H1 (cell line): Measurements from ENCODE around the gene HMCN2. TPM values are rescaled to one million over a fixed set of nuclear protein-coding genes. Genes with fewer than 3 reads are reported as not detected.
A peak's percentile ranks its signal among the peaks of the same experiment; 100 is the strongest.

ENCODE experiments used
- CTCF ChIA-PET: fragments of 300-600 bp; sonication (Branson Sonifier 250); formaldehyde crosslinking; loops from one replicate; lab custom pipeline; 2021; ENCODE audit not compliant: partially characterized antibody; lab: Charles Lee
- POLR2A ChIA-PET: fragments of 300-600 bp; sonication (Branson Sonifier 250); formaldehyde crosslinking; loops from one replicate; lab custom pipeline; 2021; ENCODE audit warnings: inconsistent platforms; ENCODE audit not compliant: partially characterized antibody; lab: Charles Lee
- DNase-seq, 2 experiments: peaks; one replicate each; pipeline versions ENCODE4 v3.0.0 to v3.0.0-alpha.2; 2010 to 2022; ENCODE audit warnings: low spot score in 2 of 2, low read depth in 1 of 2, mixed read lengths in 1 of 2
- FAIRE-seq: peaks from 2 replicates; lab custom pipeline; 2011; peaks lifted over from hg19 to GRCh38; lab: Jason Lieb, UNC
- H2AFZ ChIP-seq: 2 replicates; pipeline ENCODE4 v1.8.1; 2012; ENCODE audit warnings: low read length, inconsistent platforms
- H2AK5ac ChIP-seq: 2 replicates; pipeline ENCODE4 v1.6.1; 2013; ENCODE audit warnings: low read depth, low read length
- H2BK120ac ChIP-seq: replicated peaks from 2 replicates; pipeline ENCODE3; 2013; ENCODE audit warnings: low read depth, low read length, inconsistent platforms
- H2BK12ac ChIP-seq: 2 replicates; pipeline ENCODE4 v1.6.1; 2013; ENCODE audit warnings: low read depth, low read length
- H2BK15ac ChIP-seq: 2 replicates; pipeline ENCODE4 v1.6.1; 2013; ENCODE audit warnings: low read length
- H2BK20ac ChIP-seq: 2 replicates; pipeline ENCODE4 v1.6.1; 2013; ENCODE audit warnings: low read length
- H2BK5ac ChIP-seq: 2 replicates; pipeline ENCODE4 v1.6.1; 2013; ENCODE audit warnings: low read depth, low read length
- H3K14ac ChIP-seq: 2 replicates; pipeline ENCODE4 v1.6.1; 2013; ENCODE audit warnings: inconsistent platforms; ENCODE audit not compliant: insufficient read length
- H3K18ac ChIP-seq: 2 replicates; pipeline ENCODE4 v1.6.1; 2013; ENCODE audit warnings: low read length; ENCODE audit errors: extremely low read depth
- H3K23ac ChIP-seq: 2 replicates; pipeline ENCODE4 v1.6.1; 2013; ENCODE audit warnings: inconsistent platforms; ENCODE audit not compliant: insufficient read length
- H3K23me2 ChIP-seq: 2 replicates; pipeline ENCODE4 v1.6.1; 2013; ENCODE audit warnings: low read depth, low read length
- H3K27ac ChIP-seq: 2 replicates; pipeline ENCODE4 v1.6.1; 2011; ENCODE audit warnings: low read depth, low read length, inconsistent platforms
- H3K27me3 ChIP-seq, 4 experiments: replicated peaks in 1 of 4; 1 replicate in 1 of 4; 2 replicates in 3 of 4; pipeline versions ENCODE4 v1.6.1 to v1.8.1; 2011 to 2013; ENCODE audit warnings: low read length in 3 of 4, mild to moderate bottlenecking in 3 of 4, inconsistent platforms in 2 of 4, mixed read lengths in 2 of 4, moderate library complexity in 1 of 4; ENCODE audit not compliant: control insufficient read depth in 3 of 4, insufficient read depth in 3 of 4; ENCODE audit errors: extremely low read depth in 1 of 4
- H3K36me3 ChIP-seq, 4 experiments: 2 replicates each; pipeline versions ENCODE4 v1.6.1 to v1.8.1; 2011 to 2013; ENCODE audit warnings: mild to moderate bottlenecking in 4 of 4, low read length in 3 of 4, moderate library complexity in 2 of 4, control low read depth in 1 of 4, inconsistent platforms in 1 of 4; ENCODE audit not compliant: insufficient read depth in 4 of 4, control insufficient read depth in 2 of 4
- H3K4ac ChIP-seq: replicated peaks from 2 replicates; pipeline ENCODE3; 2013; ENCODE audit warnings: low read length, low read depth, mixed read lengths, inconsistent platforms; ENCODE audit not compliant: insufficient read length
- H3K4me1 ChIP-seq, 4 experiments: replicated peaks in 1 of 4; 1 replicate in 1 of 4; 2 replicates in 3 of 4; pipeline versions ENCODE4 v1.6.1 to v1.8.1; 2011 to 2013; ENCODE audit warnings: low read length in 3 of 4, inconsistent platforms in 2 of 4, mixed read lengths in 1 of 4; ENCODE audit not compliant: insufficient read depth in 4 of 4, control insufficient read depth in 3 of 4
- H3K4me2 ChIP-seq, 2 experiments: 2 replicates each; pipeline versions ENCODE4 v1.6.1 to v1.8.1; 2011 to 2013; ENCODE audit warnings: low read depth in 2 of 2, low read length in 2 of 2, control low read depth in 1 of 2, inconsistent platforms in 1 of 2, mild to moderate bottlenecking in 1 of 2; ENCODE audit not compliant: insufficient read depth in 1 of 2
- H3K4me3 ChIP-seq, 4 experiments: fragments of 200-600, 300-600 bp in 1 of 4; sonication (generic), shearing (Covaris generic), sonication (Bioruptor Twin) in 1 of 4; 2 replicates each; pipeline versions ENCODE4 v1.5.1 to v1.8.1; 2011 to 2016; ENCODE audit warnings: low read length in 4 of 4, low read depth in 3 of 4, control low read depth in 2 of 4, inconsistent platforms in 2 of 4, mild to moderate bottlenecking in 2 of 4, mixed read lengths in 1 of 4, moderate library complexity in 1 of 4; ENCODE audit not compliant: insufficient read depth in 2 of 4; ENCODE audit errors: extremely low read depth in 1 of 4
- H3K56ac ChIP-seq: replicated peaks from 2 replicates; pipeline ENCODE3; 2013; ENCODE audit warnings: low read depth, mild to moderate bottlenecking, mixed read lengths, low read length, inconsistent platforms; ENCODE audit not compliant: insufficient read length
- H3K79me1 ChIP-seq: 2 replicates; pipeline ENCODE4 v1.6.1; 2013; ENCODE audit warnings: low read depth, low read length, control low read depth
- H3K79me2 ChIP-seq, 2 experiments: 2 replicates each; pipeline versions ENCODE4 v1.6.1 to v1.8.1; 2012 to 2013; ENCODE audit warnings: low read length in 2 of 2, mild to moderate bottlenecking in 2 of 2, inconsistent platforms in 1 of 2; ENCODE audit not compliant: insufficient read depth in 2 of 2, control insufficient read depth in 1 of 2
- H3K9ac ChIP-seq, 4 experiments: replicated peaks in 1 of 4; 1 replicate in 1 of 4; 2 replicates in 3 of 4; pipeline versions ENCODE4 v1.6.1 to v1.8.1; 2011 to 2013; ENCODE audit warnings: low read depth in 3 of 4, low read length in 3 of 4, control low read depth in 2 of 4, mild to moderate bottlenecking in 2 of 4, moderate library complexity in 2 of 4, inconsistent platforms in 1 of 4; ENCODE audit errors: extremely low read depth in 1 of 4
- H3K9me3 ChIP-seq, 2 experiments: 2 replicates each; pipeline versions ENCODE4 v1.6.1 to v1.8.1; 2012 to 2013; ENCODE audit warnings: mild to moderate bottlenecking in 2 of 2, moderate library complexity in 2 of 2, control low read depth in 1 of 2, inconsistent platforms in 1 of 2, low read depth in 1 of 2, low read length in 1 of 2, mixed read lengths in 1 of 2; ENCODE audit not compliant: insufficient read depth in 2 of 2
- H4K20me1 ChIP-seq, 2 experiments: replicated peaks in 1 of 2; 2 replicates each; pipeline versions ENCODE3 to v1.8.1; 2011 to 2013; ENCODE audit warnings: inconsistent platforms in 2 of 2, low read length in 2 of 2, mild to moderate bottlenecking in 1 of 2; ENCODE audit not compliant: insufficient read depth in 2 of 2, control insufficient read depth in 1 of 2
- H4K5ac ChIP-seq: 2 replicates; pipeline ENCODE4 v1.6.1; 2013; ENCODE audit warnings: low read length, low read depth, mixed read lengths, inconsistent platforms; ENCODE audit not compliant: insufficient read length
- H4K8ac ChIP-seq: 2 replicates; pipeline ENCODE4 v1.8.0; 2013; ENCODE audit warnings: mild to moderate bottlenecking, moderate library complexity, low read length, inconsistent platforms; ENCODE audit not compliant: insufficient read depth; ENCODE audit errors: extremely low read depth
- H4K91ac ChIP-seq: replicated peaks from 2 replicates; pipeline ENCODE3; 2013; ENCODE audit warnings: low read length, mixed read lengths, inconsistent platforms; ENCODE audit not compliant: insufficient read length
- FOSL1 ChIP-seq: IDR thresholded peaks from 2 replicates; pipeline ENCODE4 v1.6.1; 2011; ENCODE audit warnings: mild to moderate bottlenecking, low read depth, low read length, moderate library complexity; ENCODE audit not compliant: insufficient read depth
- HDAC6 ChIP-seq: IDR thresholded peaks from one replicate; pipeline ENCODE4 v1.7.1; 2012; ENCODE audit warnings: low read depth, mild to moderate bottlenecking, inconsistent platforms, low read length, moderate library complexity
- SAP30 ChIP-seq: fragments of 300-600 bp; sonication (generic); IDR thresholded peaks from 2 replicates; pipeline ENCODE4 v1.7.1; 2012; ENCODE audit warnings: low read length, moderate library complexity, mild to moderate bottlenecking, inconsistent platforms; ENCODE audit not compliant: insufficient read depth, insufficient replicate concordance
- SIRT6 ChIP-seq: IDR thresholded peaks from one replicate; pipeline ENCODE4 v1.7.1; 2012; ENCODE audit warnings: low read length, inconsistent platforms
- SP2 ChIP-seq: IDR thresholded peaks from 2 replicates; pipeline ENCODE4 v1.6.1; 2012; ENCODE audit warnings: mild to moderate bottlenecking, low read length, inconsistent platforms
- WGBS, 2 experiments: shearing (Covaris generic) in 1 of 2; methylation state at CpG; one replicate each; pipeline versions ENCODE4 v1.1.6 to v1.1.7; 2013 to 2015; ENCODE audit warnings: low lambda C conversion rate in 2 of 2, mixed read lengths in 2 of 2, inconsistent platforms in 1 of 2, low coverage in 1 of 2, missing lambda C conversion rate in 1 of 2; ENCODE audit not compliant: insufficient replicate concordance in 2 of 2, insufficient coverage in 1 of 2, insufficient read length in 1 of 2; ENCODE audit errors: extremely low coverage in 1 of 2, missing lambda C conversion rate in 1 of 2; 5-methylcytosine and 5-hydroxymethylcytosine counted together
- polyA plus RNA-seq, 7 experiments: library from polyadenylated mRNA; depleted of rRNA in 3 of 7; stranded (reverse) in 5 of 7; unstranded in 2 of 7; fragments of >200 nt in 5 of 7; fragments of 200-250 nt in 2 of 7; gene quantifications; 1 replicate in 5 of 7; 2 replicates in 1 of 7; 4 replicates in 1 of 7; pipeline versions ENCODE4 v1.2.1 to v1.2.3, GENCODE V29; 2011 to 2013; ENCODE audit warnings: missing spikeins in 2 of 7, mixed read lengths in 2 of 7
- total RNA-seq: library from RNA; stranded (reverse); fragmentation: NEBNext Ultra II Directional; extraction: Animal tissue kit (Norgen Biotek cat#: 25700); gene quantifications from 2 replicates; pipeline ENCODE4 v1.2.1, GENCODE V29; 2021
- TF ChIP-seq, protein P1 (sequence below): IDR thresholded peaks from 2 replicates; pipeline ENCODE4 v1.6.1; 2012; ENCODE audit warnings: low read length, inconsistent platforms

HMCN2 gene
- total and polyA plus RNA-seq, 2 of the 8 experiments (the other 6 are each of a cell fraction or from before 2014, with no cell fraction given) = 5.0 to 9.1 TPM

DNA sequence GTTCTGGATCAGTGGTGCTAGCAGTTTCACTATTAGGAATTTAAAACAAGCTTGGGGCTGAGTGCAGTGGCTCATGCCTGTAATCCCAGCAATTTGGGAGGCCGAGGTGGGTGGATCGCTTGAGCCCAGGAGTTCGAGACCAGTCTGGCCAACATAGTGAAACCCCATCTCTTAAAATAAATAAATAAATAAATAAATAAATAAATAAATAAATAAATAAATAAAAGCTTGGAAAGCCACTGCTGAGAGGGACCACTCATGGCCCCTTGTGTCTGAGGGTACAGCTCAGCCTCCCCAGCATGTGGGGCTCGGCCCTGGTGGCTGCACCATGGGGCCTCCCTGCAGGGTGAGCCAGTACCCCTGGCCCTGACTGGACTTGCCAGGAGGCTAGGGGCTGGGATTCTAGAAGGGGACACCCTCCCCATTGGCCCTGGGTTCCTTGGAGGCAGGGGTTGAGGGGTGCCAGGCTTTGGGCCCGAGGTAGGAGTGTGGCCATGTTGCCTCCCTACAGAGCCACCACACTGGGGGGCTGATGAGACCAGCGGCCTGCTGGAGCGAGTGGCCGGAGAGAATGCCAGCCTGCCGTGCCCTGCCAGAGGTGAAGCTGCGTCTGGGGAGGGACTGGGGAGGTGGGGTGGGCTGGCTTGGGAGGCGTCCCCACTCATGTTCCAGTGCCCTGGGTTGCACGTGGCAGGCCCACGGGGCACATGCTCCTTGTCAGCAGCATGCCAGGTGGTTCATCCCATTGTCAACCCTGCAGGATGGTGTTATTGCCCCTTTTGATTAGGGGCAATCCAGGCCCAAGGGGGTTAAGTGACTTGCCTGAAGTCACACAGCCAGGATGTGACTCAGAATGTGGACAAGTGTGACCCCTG, 76.5 kb downstream of the HMCN2 start:
- H3K79me2 ChIP-seq = 0 out of 4 replicates have a peak, but pooled peaks cover 0 to 3% of the 10 kb centered on the region in 2 experiments
- no peak overlapping the region for H4K91ac ChIP-seq
- no peaks in the 10 kb centered on the region for H3K9me3 ChIP-seq
- no peak overlapping the region for H3K4me2 ChIP-seq
- H3K23ac ChIP-seq = no peak overlapping the region
- H4K5ac ChIP-seq = no peak overlapping the region
- H3K18ac ChIP-seq = no peak overlapping the region
- no peak overlapping the region for H3K14ac ChIP-seq
- H2AK5ac ChIP-seq = no peak overlapping the region
- CTCF ChIA-PET = interaction anchor here (1.0 to 6.1 kb wide), 15 partner anchors 10 to 234 kb away, joined by 3 to 63 read pairs (median 6); no protein-coding TSS in a partner anchor
- H3K4me1 ChIP-seq = peaks cover 0 to 12% (median 6%) of the 10 kb centered on the region in 4 experiments; a peak in 4 of 7 replicates
- H2AFZ ChIP-seq = no peak overlapping the region
- FAIRE-seq = no peak
- no peak overlapping the region for H2BK5ac ChIP-seq
- H4K20me1 ChIP-seq = peaks cover 0 to 17% of the 10 kb centered on the region in 2 experiments
- 0 out of 2 replicates have a peak overlapping the region, but pooled peaks have one; percentile 50 for H2BK12ac ChIP-seq
- WGBS, 2 experiments = 91% methylated on average over 11 of the region's 13 CpGs; no CpG with 5 or more reads in 1 of the 2 experiments
- no peak overlapping the region for H2BK20ac ChIP-seq
- POLR2A ChIA-PET = interaction anchor here (1.2 kb wide), 1 partner anchor 10 kb away, joined by 4 read pairs; no protein-coding TSS in a partner anchor
- DNase-seq = no peak
- peaks cover 10% of the 10 kb centered on the region for H3K79me1 ChIP-seq
- H4K8ac ChIP-seq = peak overlapping the region; percentile 18; the same call in 1 of the 2 replicates
- H3K27me3 ChIP-seq = no peaks in the 10 kb centered on the region
- no peak overlapping the region for H2BK15ac ChIP-seq
- no peak overlapping the region for H2BK120ac ChIP-seq
- H3K4me3 ChIP-seq = no peak overlapping the region
- TF ChIP-seq, protein P1, sequence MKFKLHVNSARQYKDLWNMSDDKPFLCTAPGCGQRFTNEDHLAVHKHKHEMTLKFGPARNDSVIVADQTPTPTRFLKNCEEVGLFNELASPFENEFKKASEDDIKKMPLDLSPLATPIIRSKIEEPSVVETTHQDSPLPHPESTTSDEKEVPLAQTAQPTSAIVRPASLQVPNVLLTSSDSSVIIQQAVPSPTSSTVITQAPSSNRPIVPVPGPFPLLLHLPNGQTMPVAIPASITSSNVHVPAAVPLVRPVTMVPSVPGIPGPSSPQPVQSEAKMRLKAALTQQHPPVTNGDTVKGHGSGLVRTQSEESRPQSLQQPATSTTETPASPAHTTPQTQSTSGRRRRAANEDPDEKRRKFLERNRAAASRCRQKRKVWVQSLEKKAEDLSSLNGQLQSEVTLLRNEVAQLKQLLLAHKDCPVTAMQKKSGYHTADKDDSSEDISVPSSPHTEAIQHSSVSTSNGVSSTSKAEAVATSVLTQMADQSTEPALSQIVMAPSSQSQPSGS = no peak
- no peak for TF ChIP-seq HDAC6
- TF ChIP-seq SAP30 = no peak
- no peak for TF ChIP-seq SIRT6
- TF ChIP-seq SP2 = no peak
- no peak for TF ChIP-seq FOSL1
- H3K27ac ChIP-seq = no peak overlapping the region
- no peak overlapping the region for H3K9ac ChIP-seq
- no peak overlapping the region for H3K56ac ChIP-seq
- H3K23me2 ChIP-seq = peaks cover 15% of the 10 kb centered on the region
- H3K4ac ChIP-seq = no peak overlapping the region
- H3K36me3 ChIP-seq = no peaks in the 10 kb centered on the region; a peak in 1 of 8 replicates
